GM12865 (cell line): ENCODE data around the gene PSTPIP1.

Experiments used
- DNase-seq: peaks from one replicate; pipeline ENCODE4 v3.0.0; 2010; ENCODE audit warnings: low read depth
- H3K4me3 ChIP-seq: 2 replicates; pipeline ENCODE4 v1.5.1; 2011; ENCODE audit warnings: mild to moderate bottlenecking, low read depth, low read length, control low read depth
- TF ChIP-seq, protein P1 (sequence below): IDR thresholded peaks from 2 replicates; pipeline ENCODE4 v1.5.1; 2011; ENCODE audit warnings: low read length, control low read depth, low read depth, inconsistent platforms; ENCODE audit not compliant: insufficient read depth; ENCODE audit errors: missing control alignments

Gene PSTPIP1

DNA sequence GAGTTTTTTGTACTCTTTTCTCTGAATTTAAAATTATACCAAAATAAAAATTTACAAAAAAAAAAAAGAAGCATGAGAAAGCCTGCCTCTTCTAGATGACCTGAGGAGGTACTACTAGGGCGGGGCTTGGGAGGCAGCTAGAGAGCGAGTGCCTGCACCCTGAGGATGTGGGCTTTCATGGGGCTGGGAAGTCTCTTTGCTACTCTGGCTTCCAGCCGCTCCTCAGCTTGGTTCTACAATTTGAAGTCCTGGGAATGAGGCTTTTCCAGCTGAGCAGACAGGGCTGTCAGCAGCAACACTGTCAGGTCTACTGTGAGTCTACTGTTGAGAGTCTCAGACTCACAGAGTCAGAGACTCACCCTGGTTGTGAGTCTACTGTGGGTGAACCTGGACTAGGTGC lies 8.2 kb upstream of the PSTPIP1 start:
- TF ChIP-seq, protein P1, sequence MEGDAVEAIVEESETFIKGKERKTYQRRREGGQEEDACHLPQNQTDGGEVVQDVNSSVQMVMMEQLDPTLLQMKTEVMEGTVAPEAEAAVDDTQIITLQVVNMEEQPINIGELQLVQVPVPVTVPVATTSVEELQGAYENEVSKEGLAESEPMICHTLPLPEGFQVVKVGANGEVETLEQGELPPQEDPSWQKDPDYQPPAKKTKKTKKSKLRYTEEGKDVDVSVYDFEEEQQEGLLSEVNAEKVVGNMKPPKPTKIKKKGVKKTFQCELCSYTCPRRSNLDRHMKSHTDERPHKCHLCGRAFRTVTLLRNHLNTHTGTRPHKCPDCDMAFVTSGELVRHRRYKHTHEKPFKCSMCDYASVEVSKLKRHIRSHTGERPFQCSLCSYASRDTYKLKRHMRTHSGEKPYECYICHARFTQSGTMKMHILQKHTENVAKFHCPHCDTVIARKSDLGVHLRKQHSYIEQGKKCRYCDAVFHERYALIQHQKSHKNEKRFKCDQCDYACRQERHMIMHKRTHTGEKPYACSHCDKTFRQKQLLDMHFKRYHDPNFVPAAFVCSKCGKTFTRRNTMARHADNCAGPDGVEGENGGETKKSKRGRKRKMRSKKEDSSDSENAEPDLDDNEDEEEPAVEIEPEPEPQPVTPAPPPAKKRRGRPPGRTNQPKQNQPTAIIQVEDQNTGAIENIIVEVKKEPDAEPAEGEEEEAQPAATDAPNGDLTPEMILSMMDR: no peak
- H3K4me3 ChIP-seq: no peak overlapping the region
- DNase-seq: no peak

DNA sequence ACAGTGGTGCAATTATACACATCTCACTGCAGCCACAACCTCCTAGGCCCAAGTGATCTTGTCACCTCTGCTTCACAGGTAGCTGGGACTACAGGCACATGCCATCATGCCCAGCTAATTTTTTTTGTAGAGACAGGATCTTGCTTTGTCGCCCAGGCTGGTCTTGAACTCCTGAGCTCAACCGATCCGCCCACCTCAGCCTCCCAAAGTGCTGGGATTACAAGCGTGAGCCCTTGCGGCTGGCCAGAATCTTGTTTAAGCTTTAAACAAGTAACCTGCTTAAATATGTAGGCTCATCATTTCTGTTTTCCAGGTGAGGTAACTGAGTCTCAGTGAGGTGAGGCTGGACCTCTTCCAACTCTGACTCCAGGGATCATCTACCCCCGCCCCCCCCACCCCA lies 7.7 kb upstream of the PSTPIP1 start:
- TF ChIP-seq, protein P1: no peak
- no peak for DNase-seq
- H3K4me3 ChIP-seq: no peak overlapping the region

DNA sequence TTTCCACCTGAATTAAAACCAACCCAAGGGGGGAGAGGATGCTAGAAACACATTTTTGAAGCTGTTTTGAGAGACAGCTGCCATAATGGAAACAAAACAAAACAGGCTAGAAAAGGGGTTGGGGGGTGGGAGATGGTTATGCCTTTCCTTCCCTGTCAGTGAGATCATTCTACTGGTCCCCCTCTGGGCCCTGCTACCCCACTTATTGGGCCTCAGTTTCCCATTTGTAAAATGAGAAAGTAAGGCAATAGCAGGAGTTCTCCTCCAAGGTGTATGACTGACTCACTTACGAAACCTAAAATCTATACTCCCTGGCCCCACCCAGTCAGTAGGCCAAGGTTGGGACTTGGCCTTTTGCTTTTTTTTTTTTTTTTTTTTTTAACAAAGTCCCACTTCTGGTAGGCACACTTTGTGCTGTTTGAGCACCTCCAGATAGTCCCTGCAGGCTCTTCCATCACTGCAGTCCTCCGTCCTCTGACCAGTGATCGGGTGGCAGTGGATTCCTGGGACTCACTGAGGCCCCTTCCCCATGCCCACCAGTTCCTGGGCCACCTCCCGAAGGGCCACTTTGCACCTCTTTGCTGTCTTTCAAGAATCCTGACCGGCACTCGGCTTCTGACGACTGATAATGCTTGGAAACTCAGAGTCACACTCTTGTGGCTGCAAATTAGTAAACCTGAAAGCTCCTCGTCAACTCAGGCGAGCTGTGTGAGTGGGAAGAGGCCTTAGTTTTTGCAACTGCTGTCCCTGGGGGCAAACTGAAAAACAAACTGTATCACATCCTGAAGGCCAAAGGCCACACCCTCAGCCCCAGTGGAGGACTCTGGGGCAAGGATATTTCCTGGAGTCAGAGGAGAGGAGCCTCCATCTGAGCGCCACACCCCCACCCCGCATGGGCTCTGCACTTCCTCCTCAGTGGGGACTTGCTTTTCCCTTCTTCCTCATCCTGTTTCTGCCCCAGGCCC lies 6.7 kb upstream of the PSTPIP1 start:
- TF ChIP-seq, protein P1: no peak
- H3K4me3 ChIP-seq: peak overlapping the region; percentile 50
- DNase-seq: peak; percentile 95

DNA sequence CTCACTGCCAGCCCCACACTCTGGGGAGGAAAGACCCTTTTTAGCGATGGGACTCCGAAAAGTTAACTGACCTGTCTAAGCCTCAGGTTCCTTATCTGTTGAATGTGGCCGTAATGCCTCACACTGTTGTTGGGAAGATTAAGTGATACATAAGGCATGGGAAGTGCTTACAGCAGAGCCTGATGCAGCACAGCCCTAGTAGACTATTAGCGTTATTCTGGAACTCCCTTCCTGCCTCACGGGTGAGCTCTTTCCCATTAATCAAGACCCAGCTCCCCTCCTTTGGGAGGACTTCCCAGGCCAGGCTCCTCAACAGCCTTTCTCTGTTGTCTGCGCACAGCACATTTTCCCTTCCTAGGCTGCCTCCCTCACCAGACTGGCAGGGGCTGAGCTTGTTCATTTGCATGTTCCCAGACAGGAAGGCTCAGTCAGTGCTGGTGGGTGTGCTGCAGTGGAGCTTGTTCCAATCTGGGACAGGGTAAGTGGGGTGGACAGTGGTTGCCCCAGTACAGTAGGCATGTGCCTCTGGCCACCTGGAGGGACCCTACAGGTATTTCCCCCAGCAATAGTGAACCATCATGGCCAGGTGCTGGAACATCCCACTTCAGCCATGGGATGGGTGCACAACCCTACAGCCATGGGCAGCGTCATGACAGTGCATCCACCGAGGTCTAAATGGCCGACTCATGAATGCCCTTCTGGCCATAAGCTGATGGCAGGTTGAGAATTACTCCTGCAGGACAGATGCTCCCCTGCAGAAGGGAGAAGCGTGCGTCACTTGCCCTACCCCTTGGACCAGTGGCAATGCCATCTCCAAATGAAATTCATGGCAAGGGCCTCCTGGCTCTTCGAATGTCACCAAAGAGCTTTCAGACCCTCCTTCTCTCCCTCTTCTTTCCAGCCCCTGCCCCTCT lies 5.8 kb upstream of the PSTPIP1 start:
- TF ChIP-seq, protein P1: no peak
- no peak overlapping the region; the same call in 1 of the 2 replicates for H3K4me3 ChIP-seq

DNA sequence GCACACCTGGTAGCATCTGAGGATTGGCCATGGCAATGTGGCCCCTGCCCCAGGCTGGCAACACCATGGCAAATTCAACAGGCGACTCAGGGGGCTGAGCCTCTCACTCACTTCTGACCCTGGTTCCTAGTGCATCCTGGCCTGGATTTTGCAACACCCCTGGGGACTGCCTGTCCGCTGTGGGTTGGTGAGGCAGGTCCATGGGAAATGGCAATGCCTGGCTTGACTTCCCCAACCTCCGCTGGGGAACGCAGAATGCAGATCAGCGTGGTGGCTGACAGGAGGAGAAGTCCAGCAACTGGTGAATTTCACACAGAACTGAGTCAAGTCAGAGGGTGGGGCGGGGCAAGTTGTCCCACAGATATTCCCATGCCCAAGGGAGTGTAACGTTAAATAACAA lies 3.9 kb upstream of the PSTPIP1 start:
- DNase-seq: no peak
- TF ChIP-seq, protein P1: no peak
- no peak overlapping the region for H3K4me3 ChIP-seq

More for the DNA sequence above, 5.8 kb upstream of the PSTPIP1 start:
- peak; percentile 39 for DNase-seq

DNA sequence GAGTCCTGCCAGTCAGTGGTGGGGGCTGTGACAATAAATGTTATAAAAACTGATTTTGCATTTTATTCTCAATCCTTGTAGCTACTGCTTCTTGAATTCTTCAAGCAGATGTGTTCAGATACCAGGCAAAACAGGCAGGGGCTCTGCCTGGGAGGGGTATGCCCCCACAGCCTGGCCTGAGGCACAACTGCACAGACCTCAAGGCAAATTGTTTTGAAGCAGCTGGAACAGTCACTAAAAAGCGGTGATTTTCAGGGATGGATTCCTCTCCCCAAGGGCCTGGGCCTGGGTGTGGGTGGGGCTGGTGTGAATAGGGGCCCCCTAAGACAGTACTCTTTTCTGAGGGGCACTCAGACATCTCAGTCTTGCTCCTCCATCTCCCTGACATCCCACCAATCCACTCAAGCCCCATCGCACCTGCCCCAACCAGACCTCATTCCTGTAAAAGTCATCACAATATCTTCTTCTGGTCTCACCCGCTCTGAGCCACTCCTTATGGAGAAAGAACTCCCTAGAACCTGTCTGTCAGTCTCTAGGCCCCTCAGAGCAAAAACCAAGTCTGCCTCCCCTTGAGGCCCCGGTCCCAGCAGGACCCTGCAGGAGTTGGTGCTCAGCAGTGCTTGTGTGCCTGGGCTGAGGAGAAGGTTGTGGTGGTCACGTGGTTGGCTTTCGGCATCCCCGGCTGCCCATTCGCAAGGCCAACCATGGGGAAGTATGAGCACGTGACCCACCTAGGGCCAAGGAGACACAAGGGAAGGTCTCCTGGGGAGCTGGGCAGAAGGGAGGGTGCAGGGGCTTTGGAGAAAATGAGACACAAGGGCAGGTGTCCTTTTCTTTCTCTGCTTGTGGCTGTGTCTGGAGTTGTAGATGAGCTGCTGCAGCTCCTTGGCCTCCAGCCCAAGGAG lies 2.9 kb upstream of the PSTPIP1 start:
- no peak for DNase-seq
- TF ChIP-seq, protein P1: no peak
- no peak overlapping the region for H3K4me3 ChIP-seq
